ENCODE data around the gene ZNF595. TPM values are rescaled to one million over a fixed set of nuclear protein-coding genes. Genes with fewer than 3 reads are reported as not detected.

Gene ZNF595
- 13.7 to 23.9 TPM (median 16.0 TPM) in 5 replicates for total RNA-seq (2022; extraction: Qiagen RNA extraction)

DNA sequence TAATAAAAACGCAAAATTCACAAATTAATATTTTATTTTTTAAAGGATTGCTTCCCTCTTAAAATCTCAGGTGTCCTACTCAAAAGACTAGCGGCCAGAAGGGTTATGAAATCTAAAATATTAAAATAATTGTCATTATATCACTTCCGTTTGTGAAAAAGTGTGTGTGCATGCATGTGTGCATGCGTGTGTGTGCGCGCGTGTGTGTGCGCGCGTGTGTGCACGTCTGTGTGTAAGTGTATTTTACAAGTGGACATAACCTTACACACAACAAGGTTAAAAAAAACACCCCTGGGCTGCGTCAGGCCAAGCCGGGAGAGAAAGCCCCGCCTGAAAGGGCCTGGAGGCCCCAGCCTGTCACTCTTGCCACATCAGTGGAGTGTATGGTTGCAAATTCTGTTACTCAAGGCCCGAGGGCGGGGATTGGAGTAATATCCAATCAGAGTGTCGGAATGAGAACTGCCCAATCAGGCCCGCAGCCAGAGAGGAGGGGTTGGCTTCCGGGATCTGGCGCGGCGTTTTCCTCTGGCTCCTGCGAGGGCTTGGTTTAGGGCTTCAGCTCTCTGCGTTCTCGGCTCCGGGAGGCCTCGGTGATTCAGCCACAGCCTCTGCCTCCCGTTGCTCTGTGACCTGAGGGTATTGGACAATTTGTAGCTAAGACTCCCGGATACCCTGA lies at the start of gene ZNF595:
TSS of gene ZNF595 (plus strand) at position 518 of the 676 bp plus-strand sequence. CDS start 168 bp downstream, outside the sequence.

DNA sequence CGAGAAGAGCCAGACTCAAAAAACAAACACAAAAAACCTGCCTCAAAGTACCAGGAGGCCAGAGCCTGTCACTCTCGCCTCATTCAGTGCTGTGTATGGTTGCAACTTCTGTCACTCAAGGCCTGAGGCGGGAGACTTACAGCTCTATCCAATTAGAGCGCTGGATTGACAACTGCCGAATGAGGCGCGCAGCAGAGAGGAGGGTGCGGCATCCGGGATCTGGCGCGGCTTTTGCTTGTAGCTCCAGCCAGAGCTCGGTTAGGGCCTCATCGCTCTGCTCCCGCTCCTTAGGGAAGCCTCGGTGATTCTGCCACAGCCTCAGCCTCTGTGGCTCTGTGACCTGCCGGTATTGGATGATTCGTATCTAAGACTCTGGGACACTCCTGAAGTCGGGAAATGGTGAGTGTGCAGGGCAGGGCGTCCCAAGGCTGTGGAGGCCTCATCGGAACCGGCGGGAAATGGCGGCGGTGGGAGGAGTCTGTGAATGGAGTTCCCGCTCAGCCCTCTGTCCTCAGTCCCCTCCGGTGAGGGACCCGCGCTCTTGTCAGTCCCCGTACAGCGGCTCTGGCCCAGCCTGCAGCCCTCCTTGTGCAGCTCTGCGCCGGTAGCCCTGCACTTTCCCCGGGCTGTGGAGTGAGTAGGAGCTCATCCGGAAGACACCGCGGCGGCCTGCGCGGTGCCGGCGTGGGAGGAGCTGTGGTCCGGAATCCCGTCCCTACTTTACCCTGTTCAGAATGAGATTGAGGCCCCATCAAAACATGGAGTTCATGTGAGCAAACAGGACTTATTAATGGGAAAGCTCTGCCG lies 71.4 kb downstream of the ZNF595 start, which contains the start of gene ZNF718:
TSS of gene ZNF718 (plus strand) at position 227 of the 807 bp plus-strand sequence. CDS start at position 397, 170 bp downstream.

Other genes with a start within 250 kb of the ZNF595 start
- 0.39 to 0.50 TPM (median 0.48 TPM) in 5 replicates for gene ZNF718, start 71.2 kb downstream of the ZNF595 start, total RNA-seq (2022; extraction: Qiagen RNA extraction)